Measurements from ENCODE around the gene MDC1. TPM values are rescaled to one million over a fixed set of nuclear protein-coding genes. Genes with fewer than 3 reads are reported as not detected.

The MDC1 gene
- total and polyA plus RNA-seq, 2 of the 13 experiments (the other 11 are each of a cell fraction or from before 2014, with no cell fraction given) = 8.4 to 14.0 TPM

DNA sequence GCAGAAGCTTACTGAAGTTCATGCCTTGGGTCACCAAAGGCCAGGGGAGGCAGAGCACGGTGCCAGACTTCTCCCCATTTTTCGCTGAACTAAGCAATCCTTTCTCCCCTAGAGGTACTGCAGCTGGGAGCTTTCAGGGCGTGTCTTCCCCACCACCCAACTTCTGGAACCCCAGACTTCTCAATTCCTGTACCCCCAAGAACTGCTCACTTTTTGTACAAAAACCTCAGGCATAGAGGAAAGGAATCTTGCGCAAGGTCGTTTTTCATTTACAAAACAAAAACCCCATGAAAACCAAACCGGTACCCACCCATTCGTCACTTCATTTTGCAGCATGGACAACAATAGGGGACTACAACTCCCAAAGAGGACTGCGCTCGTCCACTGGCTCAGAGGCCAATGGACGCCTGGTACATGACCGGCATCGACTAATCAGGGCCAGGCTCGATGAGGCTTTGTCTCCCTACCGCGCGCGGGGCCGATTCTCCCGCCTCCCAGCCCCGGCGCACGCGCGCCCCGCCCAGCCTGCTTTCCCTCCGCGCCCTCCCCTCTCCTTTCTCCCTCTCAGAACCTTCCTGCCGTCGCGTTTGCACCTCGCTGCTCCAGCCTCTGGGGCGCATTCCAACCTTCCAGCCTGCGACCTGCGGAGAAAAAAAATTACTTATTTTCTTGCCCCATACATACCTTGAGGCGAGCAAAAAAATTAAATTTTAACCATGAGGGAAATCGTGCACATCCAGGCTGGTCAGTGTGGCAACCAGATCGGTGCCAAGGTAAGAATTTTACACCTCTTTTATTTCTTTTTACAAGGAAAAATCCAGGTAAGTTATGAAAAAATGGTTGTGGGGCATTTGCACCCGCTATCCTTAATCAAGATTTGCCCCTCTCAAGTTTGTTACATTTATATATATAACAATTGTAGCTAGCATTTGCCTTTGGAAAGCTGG, 3.0 kb upstream of the MDC1 start, which contains the start of gene TUBB (continued):
- TF ChIP-seq, protein P1, sequence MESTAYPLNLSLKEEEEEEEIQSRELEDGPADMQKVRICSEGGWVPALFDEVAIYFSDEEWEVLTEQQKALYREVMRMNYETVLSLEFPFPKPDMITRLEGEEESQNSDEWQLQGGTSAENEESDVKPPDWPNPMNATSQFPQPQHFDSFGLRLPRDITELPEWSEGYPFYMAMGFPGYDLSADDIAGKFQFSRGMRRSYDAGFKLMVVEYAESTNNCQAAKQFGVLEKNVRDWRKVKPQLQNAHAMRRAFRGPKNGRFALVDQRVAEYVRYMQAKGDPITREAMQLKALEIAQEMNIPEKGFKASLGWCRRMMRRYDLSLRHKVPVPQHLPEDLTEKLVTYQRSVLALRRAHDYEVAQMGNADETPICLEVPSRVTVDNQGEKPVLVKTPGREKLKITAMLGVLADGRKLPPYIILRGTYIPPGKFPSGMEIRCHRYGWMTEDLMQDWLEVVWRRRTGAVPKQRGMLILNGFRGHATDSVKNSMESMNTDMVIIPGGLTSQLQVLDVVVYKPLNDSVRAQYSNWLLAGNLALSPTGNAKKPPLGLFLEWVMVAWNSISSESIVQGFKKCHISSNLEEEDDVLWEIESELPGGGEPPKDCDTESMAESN (CRISPR knock-in tag; conservative IDR thresholded peaks at IDR 0.05) = no peak
- TF ChIP-seq POLR2AphosphoS2 (IDR thresholded peaks at IDR 0.05; ENCODE audit: low read depth, low read length) (peak; percentile 67; the same call in 1 of the 2 replicates), SMC3 (IDR thresholded peaks at IDR 0.05; ENCODE audit: low read length) (0 out of 2 replicates have a peak, but pooled peaks have one; percentile 2), ZBTB25 (CRISPR knock-in tag; IDR thresholded peaks at IDR 0.05) (peak; percentile 39; the same call in 1 of the 2 replicates), NR2F1 (CRISPR knock-in tag; IDR thresholded peaks at IDR 0.05) (no peak), ETV5 (CRISPR knock-in tag; IDR thresholded peaks at IDR 0.05; ENCODE audit: borderline replicate concordance) (peak; percentile 32; the same call in 1 of the 2 replicates), KAT7 (CRISPR knock-in tag; IDR thresholded peaks at IDR 0.05; ENCODE audit: borderline replicate concordance) (peak; percentile 6; the same call in 1 of the 2 replicates), ZNF354B (CRISPR knock-in tag; IDR thresholded peaks at IDR 0.05) (0 out of 2 replicates have a peak, but pooled peaks have one; percentile 27), ZFP91 (CRISPR knock-in tag; IDR thresholded peaks at IDR 0.05; ENCODE audit: borderline replicate concordance) (peak; percentile 77; the same call in 1 of the 2 replicates), AHR (CRISPR knock-in tag; IDR thresholded peaks at IDR 0.05) (no peak; the same call in 1 of the 2 replicates), MAFK (conservative IDR thresholded peaks at IDR 0.05 in 1 of 2, IDR thresholded peaks at IDR 0.05 in 1 of 2; ENCODE audit: low read length in 2 of 2) (peak; percentile 95 to 98), KLF12 (CRISPR knock-in tag; IDR thresholded peaks at IDR 0.05; ENCODE audit: borderline replicate concordance) (peak; percentile 91; the same call in 1 of the 2 replicates), ZNF589 (CRISPR knock-in tag; conservative IDR thresholded peaks at IDR 0.05) (peak; percentile 66; the same call in 1 of the 2 replicates), ZNF883 (CRISPR knock-in tag; IDR thresholded peaks at IDR 0.05; ENCODE audit: not compliant biosample characterization) (peak; percentile 43), PRPF4 (IDR thresholded peaks at IDR 0.05; ENCODE audit: low read depth, low read length, poor library complexity, severe bottlenecking) (no peak), DBP (CRISPR knock-in tag; IDR thresholded peaks at IDR 0.05; ENCODE audit: not compliant biosample characterization) (peak; percentile 92), CEBPB (IDR thresholded peaks at IDR 0.05; ENCODE audit: borderline replicate concordance, low read depth, low read length) (peak; percentile 79), NCOA2 (CRISPR knock-in tag; IDR thresholded peaks at IDR 0.05) (peak; percentile 25; the same call in 1 of the 2 replicates), TOPORS (CRISPR knock-in tag; IDR thresholded peaks at IDR 0.05) (no peak)
- TF ChIP-seq, protein P2, sequence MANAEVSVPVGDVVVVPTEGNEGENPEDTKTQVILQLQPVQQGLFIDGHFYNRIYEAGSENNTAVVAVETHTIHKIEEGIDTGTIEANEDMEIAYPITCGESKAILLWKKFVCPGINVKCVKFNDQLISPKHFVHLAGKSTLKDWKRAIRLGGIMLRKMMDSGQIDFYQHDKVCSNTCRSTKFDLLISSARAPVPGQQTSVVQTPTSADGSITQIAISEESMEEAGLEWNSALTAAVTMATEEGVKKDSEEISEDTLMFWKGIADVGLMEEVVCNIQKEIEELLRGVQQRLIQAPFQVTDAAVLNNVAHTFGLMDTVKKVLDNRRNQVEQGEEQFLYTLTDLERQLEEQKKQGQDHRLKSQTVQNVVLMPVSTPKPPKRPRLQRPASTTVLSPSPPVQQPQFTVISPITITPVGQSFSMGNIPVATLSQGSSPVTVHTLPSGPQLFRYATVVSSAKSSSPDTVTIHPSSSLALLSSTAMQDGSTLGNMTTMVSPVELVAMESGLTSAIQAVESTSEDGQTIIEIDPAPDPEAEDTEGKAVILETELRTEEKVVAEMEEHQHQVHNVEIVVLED (CRISPR knock-in tag; IDR thresholded peaks at IDR 0.05; ENCODE audit: borderline replicate concordance) = peak; percentile 78; the same call in 1 of the 2 replicates

All from HepG2 (cell line).